Right lobe of liver (tissue), 4 donors: ENCODE data around the gene SURF1.

ENCODE experiments used
- POLR2A ChIP-seq: fragments of 450-650 bp; IDR thresholded peaks from one replicate; pipeline ENCODE4 v1.6.1; 2017; ENCODE audit warnings: antibody characterized with exemption, mild to moderate bottlenecking
- TF ChIP-seq, protein P1 (sequence below), 4 donors: fragments of 200-600 bp in 3 of 4; fragments of 450-650 bp in 1 of 4; IDR thresholded peaks; one replicate each; pipeline versions ENCODE4 v1.5.1 to v1.8.0; 2016 to 2022; ENCODE audit warnings: antibody characterized with exemption in 4 of 4, mild to moderate bottlenecking in 2 of 4
- donor health status: DM: no; HTN: no; CAD: no.
- donor health status: DM: no; HTN: no; CAD: no.
- donor health status: DM: no; HTN: yes; CAD: no.

DNA sequence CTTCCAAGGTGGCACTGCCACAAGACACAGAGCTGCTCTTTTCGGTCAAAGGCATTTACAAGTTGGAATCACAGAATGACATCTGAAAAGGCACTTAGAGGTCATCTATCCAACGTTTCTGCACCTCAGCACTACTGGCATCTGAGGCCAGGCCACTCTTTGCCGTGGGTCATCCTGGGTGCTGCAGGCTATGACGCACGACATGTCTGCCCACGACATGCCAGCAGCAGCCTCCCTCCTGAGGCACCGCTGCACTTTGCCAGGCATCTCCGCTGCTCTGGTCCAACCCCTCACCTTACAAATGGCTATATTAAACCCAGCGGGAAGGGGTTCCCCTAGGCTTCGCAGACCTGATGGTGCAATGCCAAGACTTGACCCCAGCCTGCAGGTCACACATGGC lies 11.5 kb upstream of the SURF1 start:
- TF ChIP-seq, protein P1, sequence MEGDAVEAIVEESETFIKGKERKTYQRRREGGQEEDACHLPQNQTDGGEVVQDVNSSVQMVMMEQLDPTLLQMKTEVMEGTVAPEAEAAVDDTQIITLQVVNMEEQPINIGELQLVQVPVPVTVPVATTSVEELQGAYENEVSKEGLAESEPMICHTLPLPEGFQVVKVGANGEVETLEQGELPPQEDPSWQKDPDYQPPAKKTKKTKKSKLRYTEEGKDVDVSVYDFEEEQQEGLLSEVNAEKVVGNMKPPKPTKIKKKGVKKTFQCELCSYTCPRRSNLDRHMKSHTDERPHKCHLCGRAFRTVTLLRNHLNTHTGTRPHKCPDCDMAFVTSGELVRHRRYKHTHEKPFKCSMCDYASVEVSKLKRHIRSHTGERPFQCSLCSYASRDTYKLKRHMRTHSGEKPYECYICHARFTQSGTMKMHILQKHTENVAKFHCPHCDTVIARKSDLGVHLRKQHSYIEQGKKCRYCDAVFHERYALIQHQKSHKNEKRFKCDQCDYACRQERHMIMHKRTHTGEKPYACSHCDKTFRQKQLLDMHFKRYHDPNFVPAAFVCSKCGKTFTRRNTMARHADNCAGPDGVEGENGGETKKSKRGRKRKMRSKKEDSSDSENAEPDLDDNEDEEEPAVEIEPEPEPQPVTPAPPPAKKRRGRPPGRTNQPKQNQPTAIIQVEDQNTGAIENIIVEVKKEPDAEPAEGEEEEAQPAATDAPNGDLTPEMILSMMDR (IDR thresholded peaks at IDR 0.05), result no peak
- TF ChIP-seq POLR2A, result no peak
